HG02885 (cell line): ENCODE measurements around the gene LSM14B.
"Not testable (repeated sequence)": the region's sequence is repeated elsewhere in the genome, so short reads cannot be mapped to it uniquely, and the experiment has no call there.

ENCODE experiments used
- ATAC-seq: cut with Tn5 transposase; IDR thresholded peaks from one replicate; pipeline ENCODE4 v1.9.1; 2021; ENCODE audit warnings: mild to moderate bottlenecking; ENCODE audit not compliant: unreplicated experiment, poor library complexity

LSM14B gene

GRCh38 chr20:62143957-62144825, 21.9 kb downstream of the LSM14B start:
- peak; percentile 25 for ATAC-seq

- ATAC-seq, result no peak
Observed at GRCh38 chr20:62145688-62146018, 23.4 kb downstream of the LSM14B start.

DNA sequence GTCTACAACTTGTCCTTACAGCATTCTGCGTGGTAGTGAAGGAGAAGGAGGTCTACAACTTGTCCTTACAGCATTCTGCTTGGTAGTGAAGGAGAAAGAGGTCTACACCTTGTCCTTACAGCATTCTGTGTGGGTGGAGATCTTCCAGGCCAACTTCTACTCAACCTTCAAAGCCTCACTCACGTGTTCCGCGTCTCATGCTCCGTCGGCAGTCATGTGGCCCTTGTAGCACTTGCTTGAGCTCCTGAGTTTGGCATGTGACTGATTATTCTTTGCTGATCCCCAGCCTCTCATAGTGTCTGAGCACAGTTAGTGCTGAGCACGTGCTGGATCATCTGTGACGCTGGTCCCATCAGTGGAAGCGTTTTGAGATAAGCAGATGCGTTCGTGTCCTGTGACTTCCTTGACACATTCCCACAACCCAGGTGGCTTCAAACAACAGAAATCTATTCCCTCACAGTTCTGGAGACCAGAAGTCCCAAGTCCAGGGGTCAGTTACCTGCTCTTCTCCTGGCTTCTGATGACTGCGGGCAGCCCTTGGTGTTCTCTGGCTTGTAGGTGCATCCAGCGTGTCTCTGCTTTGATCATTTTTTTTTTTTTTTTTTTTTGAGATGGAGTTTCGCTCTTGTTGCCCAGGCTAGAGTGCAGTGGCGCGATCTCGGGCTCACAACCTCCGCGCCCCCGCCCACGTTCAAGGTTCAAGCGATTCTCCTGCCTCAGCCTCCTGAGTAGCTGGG, 23.9 kb downstream of the LSM14B start:
- ATAC-seq, result no peak

DNA sequence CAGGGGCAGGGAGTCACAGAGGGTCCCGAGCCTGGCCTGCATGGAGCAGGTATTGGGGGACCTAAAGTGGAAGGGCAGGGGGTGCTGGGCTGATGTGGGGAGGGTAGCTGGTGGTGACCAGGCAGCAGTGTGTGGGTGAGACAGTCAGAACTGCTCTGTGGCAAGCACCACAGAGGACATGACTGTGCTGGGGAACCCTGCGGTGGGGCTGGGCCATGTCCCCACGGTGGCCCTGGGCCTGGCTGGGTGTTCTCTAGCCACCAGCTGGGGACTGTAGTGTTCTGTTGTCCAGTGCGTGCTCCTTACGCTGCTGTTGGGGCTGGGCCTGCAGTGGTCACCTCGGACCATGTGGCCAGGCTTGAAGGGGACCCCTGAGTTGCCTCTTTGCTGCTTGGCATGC, 24.9 kb downstream of the LSM14B start:
- ATAC-seq, result no peak

GRCh38 chr20:62147528-62147927, 25.3 kb downstream of the LSM14B start:
- ATAC-seq, result no peak

DNA sequence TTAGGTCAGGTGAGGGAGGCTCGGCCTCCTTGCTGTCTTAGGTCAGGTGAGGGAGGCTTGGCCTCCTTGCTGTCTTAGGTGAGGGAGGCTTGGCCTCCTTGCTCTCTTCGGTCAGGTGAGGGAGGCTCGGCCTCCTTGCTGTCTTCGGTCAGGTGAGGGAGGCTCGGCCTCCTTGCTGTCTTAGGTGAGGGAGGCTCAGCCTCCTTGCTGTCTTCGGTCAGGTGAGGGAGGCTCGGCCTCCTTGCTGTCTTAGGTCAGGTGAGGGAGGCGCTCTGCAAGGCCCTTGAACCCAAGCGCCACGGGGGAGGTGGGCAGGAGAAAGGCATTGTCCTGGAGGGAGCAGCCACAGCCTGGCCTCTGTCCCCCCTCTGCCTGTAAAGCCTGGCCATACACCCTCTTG, 26.1 kb downstream of the LSM14B start:
- not testable (repeated sequence) for ATAC-seq

DNA sequence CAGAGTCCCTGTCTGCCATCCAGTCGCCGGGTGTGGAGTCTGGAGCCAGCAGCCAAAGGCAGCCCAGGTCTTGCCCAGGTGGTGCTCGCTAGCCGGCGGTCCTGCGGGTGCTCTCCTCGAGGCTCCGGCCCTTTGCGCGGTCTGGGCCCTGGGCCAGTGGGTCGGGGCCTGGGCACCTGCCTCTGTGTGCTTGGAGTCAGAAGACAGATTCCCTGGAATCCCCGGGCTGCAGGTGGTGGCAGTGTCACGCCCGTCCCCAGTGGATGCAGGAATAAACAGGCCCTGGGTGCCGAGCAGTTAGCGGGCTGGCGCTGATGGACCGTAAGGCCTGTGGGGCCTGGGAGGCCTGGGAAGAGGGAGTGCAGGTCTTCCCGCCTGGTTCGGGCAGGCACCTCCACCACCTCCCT, 26.6 kb downstream of the LSM14B start:
- ATAC-seq, result no peak

DNA sequence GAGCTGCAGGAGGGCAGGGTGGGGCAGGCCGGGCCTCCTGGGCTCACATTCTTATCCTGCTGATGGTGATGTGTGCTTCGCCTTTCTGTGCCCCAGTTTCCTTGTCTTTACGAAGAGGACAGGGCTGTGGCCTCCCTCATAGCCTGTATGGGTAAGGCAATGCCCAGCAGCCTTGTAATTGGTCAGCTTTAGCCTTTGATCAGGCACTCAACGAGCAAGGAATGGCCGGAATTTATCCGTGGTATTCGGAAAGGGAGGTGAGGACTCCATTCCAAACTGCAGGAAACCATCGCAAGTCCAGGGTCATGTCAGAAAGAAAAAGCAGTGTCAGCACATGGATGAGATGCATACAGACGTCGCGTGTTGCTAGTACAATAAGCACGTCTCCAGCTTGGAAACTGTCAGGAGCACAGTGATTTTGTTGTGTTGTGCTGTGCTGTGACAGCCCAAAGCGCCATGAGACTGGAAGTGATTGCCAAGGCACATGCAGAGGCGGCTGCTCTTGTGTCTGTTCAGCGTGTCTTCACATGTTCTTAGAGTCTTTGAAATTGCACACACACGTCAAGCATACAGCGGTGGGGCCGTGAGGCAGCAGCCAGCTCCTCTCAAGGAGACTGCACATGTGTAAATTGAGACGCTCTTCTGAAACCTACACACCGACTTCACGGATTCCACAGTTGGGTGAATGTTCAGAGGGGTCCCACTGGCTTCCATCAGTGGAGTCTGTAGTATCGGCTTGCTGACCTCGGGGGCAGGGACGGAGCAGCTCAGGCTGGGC, 27.4 kb downstream of the LSM14B start:
- no peak for ATAC-seq

- no peak for ATAC-seq
Observed at GRCh38 chr20:62150310-62150575, 28.0 kb downstream of the LSM14B start.

GRCh38 chr20:62151225-62151624, 28.9 kb downstream of the LSM14B start:
- no peak for ATAC-seq

DNA sequence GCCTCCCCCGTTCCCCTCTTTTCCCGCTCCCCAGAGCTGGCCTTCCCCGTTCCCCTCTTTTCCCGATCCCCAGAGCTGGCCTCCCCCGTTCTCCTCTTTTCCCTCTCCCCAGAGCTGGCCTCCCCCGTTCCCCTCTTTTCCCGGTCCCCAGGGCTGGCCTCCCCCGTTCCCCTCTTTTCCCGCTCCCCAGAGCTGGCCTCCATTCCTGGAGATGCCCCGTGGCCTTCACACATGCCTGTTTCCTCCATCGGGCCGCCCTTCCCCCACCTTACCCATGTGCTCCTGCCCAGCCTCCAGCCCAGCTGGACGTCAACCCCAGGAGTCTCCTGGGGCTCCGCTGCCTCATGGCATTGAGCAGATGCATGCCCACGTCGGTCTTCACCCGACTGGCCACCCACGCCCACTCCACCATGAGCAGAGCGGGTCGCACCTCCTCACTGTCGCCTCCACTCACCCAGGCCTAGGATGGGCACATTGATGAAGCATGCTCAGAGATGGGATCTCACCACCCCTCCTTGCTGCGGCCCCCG, 29.6 kb downstream of the LSM14B start:
- ATAC-seq, result no peak

- ATAC-seq, result no peak
Observed at GRCh38 chr20:62155428-62156253, 33.4 kb downstream of the LSM14B start.

- ATAC-seq, result no peak
Observed at GRCh38 chr20:62156254-62156556, 33.9 kb downstream of the LSM14B start.

- peak; percentile 64 for ATAC-seq
Observed at GRCh38 chr20:62156592-62157386, 34.5 kb downstream of the LSM14B start.

DNA sequence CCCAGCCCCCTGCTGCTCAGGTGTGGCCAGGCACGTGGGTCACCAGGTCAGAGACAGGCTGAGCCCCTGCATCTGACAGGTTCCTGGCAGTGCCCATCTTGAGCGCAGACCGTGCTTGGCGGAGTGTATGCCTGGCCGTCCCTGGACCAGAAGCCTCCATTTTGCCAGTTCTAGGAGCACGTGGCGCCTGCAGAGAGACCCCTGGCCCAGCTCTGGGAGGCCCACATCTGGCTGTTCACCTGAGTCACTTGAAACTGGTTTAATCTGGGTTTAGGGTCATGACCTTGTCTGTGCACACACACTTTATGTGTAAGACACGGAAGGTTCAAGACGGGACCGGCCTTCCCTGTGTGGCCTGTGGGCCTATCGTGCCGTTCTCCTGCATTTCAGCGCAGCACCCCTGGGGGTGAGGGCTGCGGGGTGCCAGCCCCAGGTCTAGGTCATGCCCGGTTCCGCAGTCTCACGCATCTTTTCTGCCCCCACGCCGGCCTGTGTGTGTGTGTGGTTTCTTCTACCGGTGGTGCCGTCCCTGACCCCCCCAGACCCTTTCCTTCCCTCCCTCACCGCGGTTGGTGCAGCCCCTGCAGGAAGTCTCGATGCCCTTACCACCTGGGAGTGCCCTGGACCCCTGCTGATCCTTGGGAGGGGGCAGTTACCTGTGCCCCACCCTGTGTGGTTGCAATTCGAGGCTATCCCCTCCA, 35.3 kb downstream of the LSM14B start:
- ATAC-seq, result no peak

DNA sequence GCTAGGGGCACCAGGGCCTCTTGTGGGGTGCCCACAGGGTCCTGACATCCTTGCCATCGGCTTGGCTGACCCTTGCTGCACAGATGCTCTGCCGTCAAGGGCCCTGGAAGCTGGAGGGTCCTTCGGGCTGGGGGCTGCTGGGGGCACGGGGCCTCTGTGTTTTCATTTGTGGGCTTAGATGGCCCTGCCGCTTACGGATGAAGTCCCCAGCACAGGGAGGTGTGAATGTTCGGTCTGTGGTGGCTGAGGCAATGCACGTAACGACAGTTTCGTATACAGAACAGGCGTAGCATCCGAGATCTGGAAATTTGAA, 35.8 kb downstream of the LSM14B start:
- ATAC-seq, result no peak

DNA sequence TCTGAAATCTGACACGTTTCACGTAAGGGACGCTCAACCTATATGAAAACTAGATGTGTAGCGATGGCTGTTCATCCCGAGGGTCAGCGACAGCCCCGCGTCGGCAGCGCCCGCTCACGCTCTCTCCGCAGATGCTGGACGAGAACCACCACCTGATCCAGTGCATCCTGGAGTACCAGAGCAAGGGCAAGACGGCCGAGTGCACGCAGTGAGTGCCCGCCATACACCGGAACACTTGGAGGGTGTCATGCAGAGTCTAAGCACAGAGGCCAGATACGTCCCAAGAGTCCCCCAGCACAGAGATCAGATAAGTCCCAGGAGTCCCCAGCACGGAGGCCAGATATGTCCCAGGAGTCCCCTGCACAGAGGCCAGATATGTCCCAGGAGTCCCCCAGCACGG, 36.3 kb downstream of the LSM14B start:
- no peak for ATAC-seq

DNA sequence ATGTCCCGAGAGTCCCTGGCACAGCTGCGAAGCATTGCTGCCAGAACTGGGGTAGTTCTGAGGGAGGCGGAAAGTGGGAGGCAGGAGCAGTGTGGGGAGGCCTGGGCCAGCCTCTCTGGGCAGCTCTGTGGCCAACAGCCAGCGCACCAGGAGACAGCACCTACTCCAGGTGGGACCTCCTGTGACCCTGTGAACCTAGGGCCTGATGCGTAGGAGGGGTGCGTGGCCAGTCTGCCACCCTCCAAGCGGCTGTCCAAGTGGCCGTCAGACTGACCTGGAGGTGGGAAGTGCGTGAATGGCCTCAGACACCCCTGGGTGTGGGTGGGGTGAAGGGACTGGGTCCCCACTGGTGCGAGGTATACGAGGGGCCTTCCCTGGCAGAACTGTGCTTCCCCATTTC, 36.8 kb downstream of the LSM14B start:
- no peak for ATAC-seq

DNA sequence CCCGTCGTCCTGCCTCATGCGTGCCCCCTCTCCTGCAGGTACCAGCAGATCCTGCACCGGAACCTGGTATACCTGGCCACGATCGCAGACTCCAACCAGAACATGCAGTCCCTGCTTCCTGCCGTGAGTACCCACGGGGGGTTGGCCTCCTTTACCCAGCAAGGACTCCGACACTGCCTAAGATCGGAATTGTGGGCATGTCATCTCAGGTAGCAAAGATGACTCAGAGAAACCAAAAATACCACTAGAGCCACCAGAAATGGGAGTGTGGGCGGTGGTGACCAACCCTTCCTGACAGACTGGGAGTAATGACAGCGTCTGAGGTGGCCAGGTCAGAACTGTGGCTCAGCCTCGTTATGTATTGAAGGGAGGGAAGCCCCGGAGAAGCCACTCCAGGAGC, 37.6 kb downstream of the LSM14B start:
- ATAC-seq, result no peak
